NCI-H1092 (cell line): ENCODE results near the gene SLX9.
"Not testable (repeated sequence)": the region's sequence is repeated elsewhere in the genome, so short reads cannot be mapped to it uniquely, and the experiment has no call there.

Experiments
- DNase-seq: peaks from one replicate; lab custom pipeline; 2025; lab: John Stamatoyannopoulos, UW

Gene SLX9

GRCh38 chr21:44916965-44917364 lies 22.9 kb upstream of the SLX9 start:
- DNase-seq = no peak

- no peak for DNase-seq
Measured at GRCh38 chr21:44917446-44918106, 22.3 kb upstream of the SLX9 start.

DNA sequence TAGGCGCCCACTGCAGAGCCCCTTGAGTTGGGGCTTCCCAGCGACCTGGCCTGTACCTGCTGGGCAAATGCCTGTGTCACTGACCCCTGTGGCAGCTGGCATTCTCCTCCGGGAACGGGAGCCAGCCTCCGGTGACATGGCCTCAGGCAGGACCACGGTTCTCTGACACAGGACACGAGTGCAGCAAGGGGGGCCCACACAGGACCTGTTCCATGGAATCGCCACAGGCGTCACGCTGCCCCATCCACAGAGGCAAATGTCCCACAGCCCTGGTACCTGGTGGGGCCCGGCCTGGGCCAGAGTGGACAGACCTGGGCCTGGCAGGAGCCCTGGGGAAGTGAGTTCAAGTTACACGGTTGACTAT lies 21.7 kb upstream of the SLX9 start:
- no peak for DNase-seq

- DNase-seq = no peak
Measured at GRCh38 chr21:44918581-44919033, 21.2 kb upstream of the SLX9 start.

GRCh38 chr21:44919111-44919912 lies 20.5 kb upstream of the SLX9 start:
- DNase-seq = no peak

GRCh38 chr21:44919913-44920693 lies 19.7 kb upstream of the SLX9 start:
- DNase-seq = no peak

DNA sequence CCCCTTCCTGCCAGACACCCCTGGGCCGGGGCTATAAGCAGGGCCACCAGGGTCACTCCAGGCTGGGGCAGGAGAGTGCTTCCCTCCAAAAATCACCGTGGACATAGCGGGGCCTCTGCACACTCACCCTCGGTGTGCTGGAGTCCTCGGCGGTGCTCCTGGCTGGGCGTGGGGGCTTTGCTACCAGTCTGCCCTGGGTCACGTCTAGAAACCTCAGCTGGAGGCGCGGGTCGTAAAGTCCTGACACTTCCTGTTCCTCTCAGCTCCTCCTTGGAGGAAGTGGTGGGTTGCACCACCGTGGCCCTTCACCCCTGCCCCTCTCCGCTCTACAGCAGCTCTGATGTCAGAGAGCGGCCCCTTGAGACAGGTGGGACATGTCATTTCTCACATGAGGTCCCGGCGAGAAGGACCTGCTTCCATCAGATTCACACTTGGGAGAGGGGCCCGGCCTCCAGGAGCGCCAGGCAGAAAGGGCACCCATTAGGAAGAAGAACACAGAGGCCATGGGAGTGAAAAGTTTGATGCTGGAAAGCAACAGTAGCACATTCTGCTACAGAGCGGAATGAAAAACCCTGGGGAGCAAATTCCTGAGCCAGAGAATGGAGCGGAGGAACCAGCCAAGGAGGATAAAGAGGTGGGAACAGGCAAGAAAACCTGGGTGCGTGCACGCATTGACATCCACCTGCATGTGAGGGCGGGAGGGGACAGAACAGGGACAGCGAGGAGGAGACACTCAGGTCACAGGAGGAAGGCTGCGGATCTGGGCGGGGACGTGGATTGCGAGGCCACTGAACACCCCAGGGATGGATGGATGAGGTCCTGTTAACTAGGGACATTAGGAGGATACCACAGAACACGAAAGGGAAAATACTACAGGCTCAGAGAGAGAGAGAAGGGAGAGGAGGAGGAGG lies 18.9 kb upstream of the SLX9 start, which contains the start of gene ITGB2:
Gene ITGB2 (minus strand): TSS at position 206 of the 911 bp plus-strand sequence. CDS start 10,117 bp downstream, outside the sequence.
- no peak for DNase-seq

- DNase-seq = no peak
Measured at GRCh38 chr21:44921928-44922327, 17.9 kb upstream of the SLX9 start.

GRCh38 chr21:44923480-44924084 lies 16.2 kb upstream of the SLX9 start:
- DNase-seq = no peak

- no peak for DNase-seq
Measured at GRCh38 chr21:44924606-44925377, 15.0 kb upstream of the SLX9 start.

- DNase-seq = no peak
Measured at GRCh38 chr21:44925378-44925755, 14.5 kb upstream of the SLX9 start.

- DNase-seq = no peak
Measured at GRCh38 chr21:44926331-44927101, 13.3 kb upstream of the SLX9 start.

GRCh38 chr21:44927259-44927586 lies 12.6 kb upstream of the SLX9 start:
- no peak for DNase-seq

DNA sequence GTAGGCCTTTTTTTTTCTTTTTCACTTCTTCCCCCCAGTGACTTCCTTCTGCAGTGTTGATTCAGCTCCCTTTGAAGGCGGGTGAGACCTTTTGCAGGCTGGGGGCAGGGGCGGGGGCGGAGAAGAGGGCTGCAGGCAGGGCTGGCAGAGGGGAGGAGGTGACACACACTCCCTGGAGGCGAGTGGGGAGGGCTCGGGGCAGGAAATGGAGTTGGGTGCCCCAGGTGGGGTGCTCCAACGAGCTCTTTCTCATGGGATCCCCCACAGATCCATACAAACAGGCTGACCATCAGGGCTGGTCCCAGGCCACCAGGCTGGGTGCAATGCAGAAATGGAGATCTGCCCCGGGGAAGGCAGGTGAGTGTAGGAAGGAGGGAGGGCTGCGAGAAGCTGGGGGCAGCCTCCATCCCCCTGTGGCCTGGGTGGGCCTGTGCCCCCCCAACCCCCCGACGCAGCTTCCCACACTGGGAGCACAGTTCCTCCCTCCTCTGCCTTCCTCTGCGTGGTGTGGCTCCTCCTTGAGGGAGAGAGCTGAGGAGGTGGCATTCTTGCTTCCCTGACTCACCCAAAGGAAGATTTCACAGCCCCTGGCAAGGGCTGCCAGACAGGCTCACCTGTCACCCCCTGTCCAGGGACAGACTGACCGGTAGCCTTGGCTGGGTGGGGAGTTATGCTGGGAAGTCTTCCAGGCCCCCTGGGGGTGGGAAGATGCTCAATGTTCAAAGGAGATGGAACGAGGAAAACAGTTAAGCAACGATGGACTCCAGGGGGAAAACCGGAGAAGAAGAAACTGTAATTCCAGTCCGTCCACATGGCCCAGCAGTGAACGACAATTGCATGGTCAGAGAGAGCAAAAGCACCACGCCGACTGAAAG lies 12.0 kb upstream of the SLX9 start:
- DNase-seq = no peak

- DNase-seq = not testable (repeated sequence)
Measured at GRCh38 chr21:44928500-44929241, 11.2 kb upstream of the SLX9 start.

DNA sequence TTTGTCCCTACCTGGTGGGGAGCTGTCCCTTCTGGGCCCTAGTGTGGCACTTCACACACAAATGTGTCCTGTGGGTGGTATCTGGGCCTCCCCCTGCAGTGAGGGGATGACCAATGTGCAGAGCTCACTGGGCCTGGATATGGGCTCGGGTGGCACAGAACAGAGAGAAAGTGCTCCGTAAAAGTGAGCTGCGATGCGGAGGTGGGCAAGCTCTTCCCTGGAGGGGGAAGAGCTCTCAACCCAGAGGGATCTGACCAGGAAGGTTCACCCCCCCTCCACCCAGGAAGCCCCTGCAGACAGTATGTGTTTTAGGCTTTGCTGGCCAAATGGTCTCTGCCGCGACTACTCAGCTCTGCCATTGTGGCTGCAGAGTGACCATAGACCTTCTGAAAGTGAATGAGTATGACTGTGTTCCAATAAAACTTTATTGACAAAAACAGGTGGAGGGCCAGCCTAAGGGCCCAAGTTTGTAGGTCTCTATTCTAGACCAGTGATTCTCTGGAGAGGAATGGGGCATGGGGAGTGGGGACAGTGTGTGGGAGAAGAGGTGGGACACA lies 10.5 kb upstream of the SLX9 start:
- no peak for DNase-seq

DNA sequence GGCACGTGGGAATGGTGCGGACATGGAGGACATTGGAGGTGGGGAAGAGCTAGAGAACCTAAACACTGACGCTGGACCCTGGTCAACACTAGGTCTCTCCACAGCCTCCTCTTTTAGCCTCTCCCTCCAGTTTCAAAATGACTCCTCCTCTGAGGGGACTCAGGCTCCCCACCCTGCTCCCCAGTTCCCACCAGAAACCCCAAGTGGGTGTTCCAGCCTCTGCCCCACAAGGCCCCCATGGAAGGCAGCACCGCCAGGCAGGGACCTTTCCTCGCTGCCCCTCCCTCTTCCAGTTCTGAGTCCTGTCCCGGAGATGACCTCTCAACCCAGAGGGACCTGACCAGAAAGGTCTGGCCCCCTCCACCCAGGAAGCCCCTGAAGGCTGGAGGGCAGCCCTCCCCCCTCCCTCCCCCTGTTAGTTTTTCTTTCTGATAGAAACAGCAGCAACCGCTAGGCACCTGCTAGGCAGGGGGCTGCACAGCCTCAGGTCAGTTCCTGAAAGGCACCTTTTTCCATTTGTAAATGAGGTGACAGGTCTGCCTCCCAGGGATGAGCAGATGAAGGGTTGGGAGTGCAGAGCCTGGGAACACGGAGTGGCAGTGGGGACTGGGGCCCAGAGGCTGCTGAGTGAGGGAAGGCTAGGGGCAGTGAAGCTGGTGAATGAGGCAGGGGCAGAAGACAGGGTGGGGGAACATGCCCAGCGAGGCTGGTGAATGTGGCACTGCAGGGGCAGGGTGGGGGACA lies 9.9 kb upstream of the SLX9 start:
- no peak for DNase-seq
